ENCODE data around the gene MAPK8IP3.

GRCh38 chr16:1815461-1815860 is 109.5 kb downstream of the MAPK8IP3 start:
- TF ChIP-seq CTCF (optimal IDR thresholded peaks at IDR 0.05 in 1 of 3, IDR thresholded peaks at IDR 0.05 in 1 of 3, conservative IDR thresholded peaks at IDR 0.05 in 1 of 3; ENCODE audit: extremely low read depth in 1 of 3, insufficient read depth in 2 of 3, low read length in 3 of 3), result no peak
- no peak for TF ChIP-seq EZH2 (IDR thresholded peaks at IDR 0.05; ENCODE audit: low read length)

All from keratinocyte (primary cell).